Gastrocnemius medialis (tissue), 4 donors: ENCODE results near the gene CYP19A1.

Experiments
- CTCF ChIP-seq, 5 experiments: fragments of 450-650 bp in 3 of 5; fragments of 200-600 bp in 2 of 5; sonication (generic) in 2 of 5; IDR thresholded peaks in 4 of 5; conservative IDR thresholded peaks in 1 of 5; 1 replicate in 4 of 5; 2 replicates in 1 of 5; pipeline ENCODE4 v1.5.1; 2016 to 2019; ENCODE audit warnings: antibody characterized with exemption in 5 of 5, mild to moderate bottlenecking in 3 of 5, moderate library complexity in 3 of 5
- POLR2A ChIP-seq, 2 donors: fragments of 450-650 bp; IDR thresholded peaks; one replicate each; pipeline ENCODE4 v1.6.1; 2017; ENCODE audit warnings: antibody characterized with exemption in 2 of 2, mild to moderate bottlenecking in 2 of 2, moderate library complexity in 2 of 2

GRCh38 chr15:51277101-51277500 is 61.3 kb downstream of the CYP19A1 start:
- TF ChIP-seq CTCF (IDR thresholded peaks at IDR 0.05 in 4 of 5, conservative IDR thresholded peaks at IDR 0.05 in 1 of 5) (no peak), POLR2A (IDR thresholded peaks at IDR 0.05) (no peak)
